MM.1S (cell line): Measurements from ENCODE around the gene ASNS.

ENCODE experiments used
- DNase-seq: peaks from one replicate; pipeline ENCODE4 v3.0.0-alpha.2; 2015
- H2AFZ ChIP-seq: fragments of 300-600 bp; sonication (generic); 2 replicates; pipeline ENCODE4 v1.6.0; 2016; ENCODE audit warnings: antibody characterized with exemption, low read length
- H3F3A ChIP-seq: fragments of 300-600 bp; sonication (generic); 2 replicates; pipeline ENCODE4 v1.6.1; 2016; ENCODE audit warnings: mild to moderate bottlenecking, antibody characterized with exemption, low read length, moderate library complexity, mixed read lengths; ENCODE audit not compliant: insufficient read depth
- H3K27ac ChIP-seq: fragments of 300-600 bp; sonication (generic); 2 replicates; pipeline ENCODE4 v1.5.1; 2016; ENCODE audit warnings: mild to moderate bottlenecking, low read length
- H3K27me3 ChIP-seq: fragments of 300-600 bp; sonication (generic); replicated peaks from 2 replicates; pipeline ENCODE4 v1.6.0; 2016; ENCODE audit warnings: low read length; ENCODE audit not compliant: insufficient read depth
- H3K36me3 ChIP-seq: fragments of 300-600 bp; sonication (generic); replicated peaks from 2 replicates; pipeline ENCODE4 v1.6.1; 2016; ENCODE audit warnings: mild to moderate bottlenecking, low read length, mixed read lengths; ENCODE audit not compliant: insufficient read depth
- H3K4me1 ChIP-seq: fragments of 300-600 bp; sonication (generic); 2 replicates; pipeline ENCODE4 v1.6.1; 2016; ENCODE audit warnings: low read length, mixed read lengths
- H3K4me2 ChIP-seq: fragments of 300-600 bp; sonication (generic); 2 replicates; pipeline ENCODE4 v1.6.0; 2016; ENCODE audit warnings: low read depth, low read length
- H3K4me3 ChIP-seq: fragments of 300-600 bp; sonication (generic); 2 replicates; pipeline ENCODE4 v1.5.1; 2016; ENCODE audit warnings: low read length, mixed read lengths
- H3K79me2 ChIP-seq: fragments of 300-600 bp; sonication (generic); 2 replicates; pipeline ENCODE4 v1.6.1; 2016; ENCODE audit warnings: mixed run types, low read length, mixed read lengths
- H3K9ac ChIP-seq: fragments of 300-600 bp; sonication (generic); 2 replicates; pipeline ENCODE4 v1.6.1; 2016; ENCODE audit warnings: low read length, mixed read lengths
- H3K9me2 ChIP-seq: fragments of 300-600 bp; sonication (generic); replicated peaks from 2 replicates; pipeline ENCODE4 v1.6.1; 2016; ENCODE audit warnings: mild to moderate bottlenecking, low read length, mixed read lengths; ENCODE audit not compliant: insufficient read depth
- H3K9me3 ChIP-seq: fragments of 300-600 bp; sonication (generic); replicated peaks from 2 replicates; pipeline ENCODE4 v1.6.1; 2016; ENCODE audit warnings: mild to moderate bottlenecking, low read length, mixed read lengths; ENCODE audit not compliant: insufficient read depth
- H4K20me1 ChIP-seq: fragments of 300-600 bp; sonication (generic); 2 replicates; pipeline ENCODE4 v1.6.1; 2016; ENCODE audit warnings: mild to moderate bottlenecking, low read length, moderate library complexity, mixed read lengths; ENCODE audit not compliant: insufficient read depth
- CTCF ChIP-seq: fragments of 300-600 bp; sonication (generic); IDR thresholded peaks from 2 replicates; pipeline ENCODE4 v1.5.1; 2016; ENCODE audit warnings: antibody characterized with exemption, low read length, mixed read lengths
- EZH2 ChIP-seq: fragments of 300-600 bp; sonication (generic); optimal IDR thresholded peaks from 2 replicates; pipeline ENCODE3; 2017; ENCODE audit warnings: low read depth, mild to moderate bottlenecking, antibody characterized with exemption, low read length, mixed read lengths
- EZH2phosphoT487 ChIP-seq: fragments of 300-600 bp; sonication (generic); IDR thresholded peaks from 2 replicates; pipeline ENCODE4 v1.6.1; 2018; ENCODE audit warnings: antibody characterized with exemption, low read length

Gene ASNS

DNA sequence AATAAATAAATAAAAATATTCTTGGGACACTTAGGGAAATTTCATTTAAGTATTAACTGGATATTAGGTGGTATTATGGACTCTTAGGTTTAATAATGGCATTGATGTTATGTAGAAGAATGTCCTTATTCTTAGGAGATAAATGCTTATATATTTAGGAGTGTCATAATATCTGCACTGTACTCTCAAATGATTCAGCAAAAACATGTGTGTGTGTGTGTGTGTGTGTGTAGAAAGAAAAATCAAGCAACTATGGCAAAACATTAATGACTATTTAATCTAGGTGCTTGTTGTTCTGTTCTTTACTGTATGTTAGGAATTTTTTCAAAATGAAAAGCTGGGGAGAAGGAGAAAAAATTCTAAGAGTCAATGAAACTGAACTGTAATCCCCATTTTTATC is 3.9 kb downstream of the ASNS start:
- no peaks in the 10 kb centered on the region for H4K20me1 ChIP-seq
- TF ChIP-seq EZH2: no peak
- TF ChIP-seq CTCF: no peak
- TF ChIP-seq EZH2phosphoT487: no peak
- no peak overlapping the region for H2AFZ ChIP-seq
- no peaks in the 10 kb centered on the region for H3K27me3 ChIP-seq
- H3F3A ChIP-seq: peaks cover 12% of the 10 kb centered on the region
- H3K9ac ChIP-seq: no peak overlapping the region
- no peak overlapping the region for H3K27ac ChIP-seq
- no peaks in the 10 kb centered on the region for H3K9me2 ChIP-seq
- H3K4me3 ChIP-seq: no peak overlapping the region
- peaks cover 7% of the 10 kb centered on the region for H3K4me1 ChIP-seq
- DNase-seq: no peak
- H3K36me3 ChIP-seq: no peaks in the 10 kb centered on the region
- H3K4me2 ChIP-seq: no peak overlapping the region
- peaks cover 16% of the 10 kb centered on the region for H3K79me2 ChIP-seq
- no peaks in the 10 kb centered on the region for H3K9me3 ChIP-seq

DNA sequence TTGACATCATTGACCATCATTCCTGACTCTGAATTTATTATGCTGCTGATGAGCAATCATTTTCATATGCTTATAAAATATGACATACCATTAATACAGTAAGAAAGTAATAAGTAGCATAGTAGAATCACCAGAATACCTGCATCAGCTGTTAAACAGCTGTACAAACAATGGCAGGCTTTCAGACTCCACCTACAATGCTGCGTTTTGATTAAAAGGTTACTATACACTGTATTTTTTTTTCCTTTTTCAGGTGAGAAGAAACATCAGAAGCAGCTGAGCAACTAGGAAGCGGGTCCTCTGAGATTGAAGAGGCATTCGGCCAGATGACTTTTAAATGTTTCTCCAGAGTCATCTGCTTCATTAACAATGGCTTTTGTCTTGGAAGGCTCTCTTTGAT is 7.1 kb downstream of the ASNS start:
- no peak overlapping the region for H3K4me2 ChIP-seq
- TF ChIP-seq EZH2phosphoT487 (no peak), EZH2 (no peak), CTCF (no peak)
- H2AFZ ChIP-seq: no peak overlapping the region
- H3K27ac ChIP-seq: no peak overlapping the region
- no peaks in the 10 kb centered on the region for H3K4me1 ChIP-seq
- no peak overlapping the region for H3K9ac ChIP-seq
- no peaks in the 10 kb centered on the region for H3F3A ChIP-seq
- DNase-seq: no peak
- H4K20me1 ChIP-seq: no peaks in the 10 kb centered on the region
- H3K36me3 ChIP-seq: no peaks in the 10 kb centered on the region
- no peak overlapping the region for H3K4me3 ChIP-seq
- H3K9me2 ChIP-seq: no peaks in the 10 kb centered on the region
- no peaks in the 10 kb centered on the region for H3K9me3 ChIP-seq
- peaks cover 5% of the 10 kb centered on the region for H3K79me2 ChIP-seq
- no peaks in the 10 kb centered on the region for H3K27me3 ChIP-seq

DNA sequence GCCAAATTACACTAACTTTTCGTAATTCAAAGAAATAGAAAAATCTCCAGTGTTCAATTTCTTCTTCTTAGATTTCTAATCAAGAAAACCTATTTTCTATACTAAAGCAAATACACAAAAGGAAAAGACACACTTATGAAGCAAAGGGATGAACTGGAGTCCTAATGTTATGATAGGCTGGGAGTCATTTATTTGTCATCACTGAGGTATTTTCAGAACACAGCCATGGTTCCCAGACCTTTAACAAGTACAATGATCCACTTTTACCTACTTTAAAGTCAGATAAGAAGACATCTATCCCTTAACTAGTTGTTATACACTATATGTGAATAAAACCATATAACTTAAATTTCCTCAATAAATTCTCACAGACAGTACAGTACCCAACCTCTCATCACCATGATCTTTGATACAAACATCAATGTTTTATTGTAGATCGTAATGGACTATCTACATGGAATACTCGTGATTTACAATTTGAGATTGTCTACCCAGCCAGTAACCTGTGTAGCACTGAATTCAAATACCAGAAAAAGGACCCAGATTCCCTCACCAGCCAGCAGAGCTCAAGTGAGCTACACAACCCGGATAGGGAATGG is 12.5 kb downstream of the ASNS start:
- Histone ChIP-seq H3K9me2 (no peaks in the 10 kb centered on the region), H2AFZ (no peak overlapping the region), H3K4me2 (no peak overlapping the region), H3K36me3 (no peaks in the 10 kb centered on the region), H3K9ac (no peak overlapping the region), H3K9me3 (no peaks in the 10 kb centered on the region), H3F3A (no peaks in the 10 kb centered on the region), H3K27ac (no peak overlapping the region), H3K4me1 (no peaks in the 10 kb centered on the region), H3K4me3 (no peak overlapping the region), H3K79me2 (no peaks in the 10 kb centered on the region), H3K27me3 (no peaks in the 10 kb centered on the region), H4K20me1 (no peaks in the 10 kb centered on the region)
- no peak for DNase-seq
- TF ChIP-seq EZH2 (no peak), CTCF (no peak), EZH2phosphoT487 (no peak)
